Karpas-422 (cell line): ENCODE data around the gene XPOT. TPM values are rescaled to one million over a fixed set of nuclear protein-coding genes. Genes with fewer than 3 reads are reported as not detected.

Experiments used
- DNase-seq: peaks from one replicate; pipeline ENCODE4 v3.0.0-alpha.2; 2015
- H2AFZ ChIP-seq: fragments of 200-600 bp; sonication (generic); 2 replicates; pipeline ENCODE4 v1.6.1; 2014; ENCODE audit warnings: antibody characterized with exemption, low read length, mixed read lengths
- H3K27ac ChIP-seq: fragments of 200-600 bp; sonication (generic); 2 replicates; pipeline ENCODE4 v1.5.1; 2014; ENCODE audit warnings: mild to moderate bottlenecking, low read length, moderate library complexity
- H3K27me3 ChIP-seq: fragments of 200-600 bp; sonication (generic); 2 replicates; pipeline ENCODE4 v1.6.1; 2014; ENCODE audit warnings: low read length, mixed read lengths
- H3K36me3 ChIP-seq: fragments of 200-600 bp; sonication (generic); 2 replicates; pipeline ENCODE4 v1.6.1; 2014; ENCODE audit warnings: low read length, mixed read lengths; ENCODE audit not compliant: insufficient read depth
- H3K4me1 ChIP-seq: fragments of 200-600 bp; sonication (generic); 2 replicates; pipeline ENCODE4 v1.6.1; 2014; ENCODE audit warnings: mild to moderate bottlenecking, low read length, mixed read lengths
- H3K4me2 ChIP-seq: fragments of 200-600 bp; sonication (generic); 2 replicates; pipeline ENCODE4 v1.6.1; 2014; ENCODE audit warnings: low read length, low read depth, mild to moderate bottlenecking; ENCODE audit not compliant: poor library complexity, severe bottlenecking
- H3K4me3 ChIP-seq: fragments of 200-600 bp; sonication (generic); 2 replicates; pipeline ENCODE4 v1.5.1; 2014; ENCODE audit warnings: mild to moderate bottlenecking, antibody characterized with exemption, low read length, mixed read lengths
- H3K79me2 ChIP-seq: fragments of 200-600 bp; sonication (generic); 2 replicates; pipeline ENCODE4 v1.6.1; 2014; ENCODE audit warnings: mild to moderate bottlenecking, low read length, mixed read lengths
- H3K9ac ChIP-seq: fragments of 200-600 bp; sonication (generic); 2 replicates; pipeline ENCODE4 v1.6.0; 2014; ENCODE audit warnings: low read length
- H3K9me2 ChIP-seq: fragments of 200-600 bp; sonication (generic), shearing (Covaris generic); replicated peaks from 2 replicates; pipeline ENCODE4 v1.6.0; 2014; ENCODE audit warnings: mild to moderate bottlenecking, low read length, moderate library complexity; ENCODE audit not compliant: insufficient read depth
- H3K9me3 ChIP-seq: fragments of 300-700, 200-600 bp; sonication (generic); 2 replicates; pipeline ENCODE4 v1.6.1; 2014; ENCODE audit warnings: low read length, mixed read lengths
- H4K20me1 ChIP-seq: fragments of 200-600 bp; sonication (generic); 2 replicates; pipeline ENCODE4 v1.6.1; 2014; ENCODE audit warnings: mild to moderate bottlenecking, antibody characterized with exemption, low read length, low read depth; ENCODE audit not compliant: insufficient read depth
- total RNA-seq: library from RNA; depleted of rRNA; stranded (reverse); fragments of >200 nt; shearing (Covaris generic); gene quantifications from 2 replicates; pipeline ENCODE4 v1.2.3, GENCODE V29; 2014; ENCODE audit warnings: low replicate concordance

XPOT gene
- total RNA-seq, 1 experiment from 2014 or later = 169 TPM

- no peak overlapping the region for H3K27ac ChIP-seq
- H3K4me3 ChIP-seq = no peak overlapping the region
- H3K9ac ChIP-seq = no peak overlapping the region
- DNase-seq = no peak
- no peaks in the 10 kb centered on the region for H3K9me2 ChIP-seq
- H2AFZ ChIP-seq = no peak overlapping the region
- H3K9me3 ChIP-seq = no peaks in the 10 kb centered on the region
- peaks cover 72% of the 10 kb centered on the region for H3K36me3 ChIP-seq
- peaks cover 90% of the 10 kb centered on the region for H3K79me2 ChIP-seq
- H3K4me1 ChIP-seq = peaks cover 17% of the 10 kb centered on the region
- no peak overlapping the region for H3K4me2 ChIP-seq
- no peaks in the 10 kb centered on the region for H3K27me3 ChIP-seq
- peaks cover 13% of the 10 kb centered on the region; the same call in 1 of the 2 replicates for H4K20me1 ChIP-seq
Measured at GRCh38 chr12:64476844-64477243, 72.7 kb downstream of the XPOT start.

GRCh38 chr12:64478661-64479060 is 74.5 kb downstream of the XPOT start:
- peaks cover 17% of the 10 kb centered on the region for H3K4me1 ChIP-seq
- H3K27me3 ChIP-seq = no peaks in the 10 kb centered on the region
- no peak overlapping the region for H2AFZ ChIP-seq
- H3K9me3 ChIP-seq = no peaks in the 10 kb centered on the region
- no peak overlapping the region for H3K9ac ChIP-seq
- peaks cover 86% of the 10 kb centered on the region for H3K79me2 ChIP-seq
- no peak overlapping the region for H3K4me2 ChIP-seq
- no peaks in the 10 kb centered on the region for H3K9me2 ChIP-seq
- H4K20me1 ChIP-seq = peaks cover 13% of the 10 kb centered on the region; the same call in 1 of the 2 replicates
- H3K27ac ChIP-seq = no peak overlapping the region
- no peak for DNase-seq
- peaks cover 64% of the 10 kb centered on the region for H3K36me3 ChIP-seq
- H3K4me3 ChIP-seq = no peak overlapping the region

- Histone ChIP-seq H3K27ac (no peak overlapping the region), H3K4me3 (no peak overlapping the region), H3K27me3 (no peaks in the 10 kb centered on the region), H2AFZ (no peak overlapping the region), H3K4me1 (peaks cover 17% of the 10 kb centered on the region), H3K9me3 (no peaks in the 10 kb centered on the region), H3K4me2 (no peak overlapping the region), H3K9ac (no peak overlapping the region), H3K9me2 (no peaks in the 10 kb centered on the region), H3K36me3 (peaks cover 57% of the 10 kb centered on the region), H4K20me1 (peaks cover 13% of the 10 kb centered on the region; the same call in 1 of the 2 replicates), H3K79me2 (peaks cover 72% of the 10 kb centered on the region)
- no peak for DNase-seq
Measured at GRCh38 chr12:64480148-64480547, 76.0 kb downstream of the XPOT start.

- no peaks in the 10 kb centered on the region for H4K20me1 ChIP-seq
- H3K4me1 ChIP-seq = no peaks in the 10 kb centered on the region
- H3K4me3 ChIP-seq = no peak overlapping the region
- peaks cover 62% of the 10 kb centered on the region for H3K36me3 ChIP-seq
- H3K9ac ChIP-seq = no peak overlapping the region
- H3K4me2 ChIP-seq = no peak overlapping the region
- no peak overlapping the region for H3K27ac ChIP-seq
- H3K27me3 ChIP-seq = no peaks in the 10 kb centered on the region
- no peak for DNase-seq
- H3K9me3 ChIP-seq = no peaks in the 10 kb centered on the region
- H3K9me2 ChIP-seq = no peaks in the 10 kb centered on the region
- peaks cover 30% of the 10 kb centered on the region for H3K79me2 ChIP-seq
- H2AFZ ChIP-seq = no peak overlapping the region
Measured at GRCh38 chr12:64486657-64487056, 82.5 kb downstream of the XPOT start.

GRCh38 chr12:64491718-64492117 is 87.5 kb downstream of the XPOT start:
- peaks cover 10% of the 10 kb centered on the region for H3K79me2 ChIP-seq
- no peaks in the 10 kb centered on the region for H3K9me3 ChIP-seq
- no peaks in the 10 kb centered on the region for H3K9me2 ChIP-seq
- no peak overlapping the region for H3K27ac ChIP-seq
- H4K20me1 ChIP-seq = no peaks in the 10 kb centered on the region
- no peaks in the 10 kb centered on the region; the same call in 1 of the 2 replicates for H3K4me1 ChIP-seq
- H3K27me3 ChIP-seq = no peaks in the 10 kb centered on the region
- H2AFZ ChIP-seq = no peak overlapping the region
- peaks cover 49% of the 10 kb centered on the region for H3K36me3 ChIP-seq
- DNase-seq = no peak
- H3K9ac ChIP-seq = no peak overlapping the region
- no peak overlapping the region for H3K4me2 ChIP-seq
- no peak overlapping the region for H3K4me3 ChIP-seq

GRCh38 chr12:64493513-64493912 is 89.3 kb downstream of the XPOT start:
- no peak overlapping the region for H3K9ac ChIP-seq
- H4K20me1 ChIP-seq = no peaks in the 10 kb centered on the region
- H3K9me2 ChIP-seq = no peaks in the 10 kb centered on the region
- peaks cover 50% of the 10 kb centered on the region for H3K36me3 ChIP-seq
- H2AFZ ChIP-seq = no peak overlapping the region
- H3K9me3 ChIP-seq = no peaks in the 10 kb centered on the region
- no peak overlapping the region for H3K4me3 ChIP-seq
- H3K4me1 ChIP-seq = no peaks in the 10 kb centered on the region; the same call in 1 of the 2 replicates
- H3K27ac ChIP-seq = no peak overlapping the region
- no peaks in the 10 kb centered on the region; the same call in 1 of the 2 replicates for H3K79me2 ChIP-seq
- no peak overlapping the region for H3K4me2 ChIP-seq
- no peaks in the 10 kb centered on the region for H3K27me3 ChIP-seq
- DNase-seq = no peak

GRCh38 chr12:64494998-64495729 is 91.0 kb downstream of the XPOT start:
- no peak for DNase-seq
- Histone ChIP-seq H3K27me3 (no peaks in the 10 kb centered on the region), H3K9ac (no peak overlapping the region), H3K4me3 (no peak overlapping the region), H2AFZ (no peak overlapping the region), H3K9me3 (no peaks in the 10 kb centered on the region), H3K4me1 (no peaks in the 10 kb centered on the region; the same call in 1 of the 2 replicates), H3K9me2 (no peaks in the 10 kb centered on the region), H4K20me1 (no peaks in the 10 kb centered on the region), H3K4me2 (no peak overlapping the region), H3K36me3 (peaks cover 47% of the 10 kb centered on the region), H3K27ac (no peak overlapping the region), H3K79me2 (no peaks in the 10 kb centered on the region)

GRCh38 chr12:64496839-64497400 is 92.7 kb downstream of the XPOT start:
- no peak for DNase-seq
- Histone ChIP-seq H3K27me3 (no peaks in the 10 kb centered on the region), H4K20me1 (no peaks in the 10 kb centered on the region), H3K36me3 (peaks cover 52% of the 10 kb centered on the region), H3K4me3 (no peak overlapping the region), H3K9me2 (no peaks in the 10 kb centered on the region), H3K27ac (no peak overlapping the region), H3K79me2 (no peaks in the 10 kb centered on the region), H3K9ac (no peak overlapping the region), H2AFZ (no peak overlapping the region), H3K9me3 (no peaks in the 10 kb centered on the region), H3K4me2 (no peak overlapping the region), H3K4me1 (no peaks in the 10 kb centered on the region; the same call in 1 of the 2 replicates)
